ENCODE results near the gene INTS1. TPM values are rescaled to one million over a fixed set of nuclear protein-coding genes. Genes with fewer than 3 reads are reported as not detected.

Gene INTS1
- total and polyA plus RNA-seq, 2 experiments from 2014 or later = 35.1 to 111 TPM

DNA sequence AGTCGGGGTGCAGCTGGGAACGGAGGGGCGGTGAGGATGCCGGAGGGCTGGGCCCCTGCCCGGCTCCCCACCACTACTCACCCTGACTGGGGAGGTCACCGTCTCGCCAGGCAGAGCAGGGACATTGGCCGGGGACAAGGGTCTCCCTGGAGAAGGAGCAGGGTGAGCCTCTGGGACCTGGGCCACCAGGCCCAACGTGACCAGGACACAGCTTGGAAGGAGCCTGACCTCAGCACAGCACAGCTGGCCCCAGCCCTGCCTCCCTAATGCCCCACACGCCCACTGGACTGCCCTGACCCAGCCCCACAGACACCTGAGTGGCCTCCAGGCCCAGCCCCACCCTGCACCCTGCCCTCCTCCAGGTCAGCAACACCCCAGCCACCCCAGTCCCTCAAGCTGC is 66.0 kb downstream of the INTS1 start:
- Histone ChIP-seq H3K9me2 (ENCODE audit: insufficient read depth) (no peaks in the 10 kb centered on the region), H4K20me1 (replicated peaks; ENCODE audit: insufficient read depth) (no peaks in the 10 kb centered on the region), H3K4me2 (no peak overlapping the region), H3K4me1 (ENCODE audit: insufficient read depth) (no peaks in the 10 kb centered on the region), H3K4me3 (no peak overlapping the region), H3K36me3 (ENCODE audit: insufficient read depth) (no peaks in the 10 kb centered on the region), H2AFZ (no peak overlapping the region), H3K27ac (ENCODE audit: low read depth) (no peak overlapping the region), H3F3A (replicated peaks; ENCODE audit: low read depth) (peaks cover 7% of the 10 kb centered on the region; the same call in 1 of the 2 replicates), H3K79me2 (replicated peaks; ENCODE audit: insufficient read depth) (no peaks in the 10 kb centered on the region), H3K27me3 (ENCODE audit: insufficient read depth) (no peaks in the 10 kb centered on the region)
- Mint-ChIP-seq H3K36me3 (ENCODE audit: low read depth) (no peaks in the 10 kb centered on the region), H3K27me3 (ENCODE audit: insufficient read depth, low read depth, poor library complexity) (peaks cover 4% of the 10 kb centered on the region), H3K27ac (no peak overlapping the region), H3K9me3 (no peaks in the 10 kb centered on the region; the same call in 2 of the 3 replicates), H3K4me3 (no peak overlapping the region), H3K4me1 (no peaks in the 10 kb centered on the region)
- DNase-seq (ENCODE audit: low spot score) (no peak), ATAC-seq (no peak)
- TF ChIP-seq EZH2 (IDR thresholded peaks at IDR 0.05; ENCODE audit: low read depth, unreplicated experiment) = no peak

DNA sequence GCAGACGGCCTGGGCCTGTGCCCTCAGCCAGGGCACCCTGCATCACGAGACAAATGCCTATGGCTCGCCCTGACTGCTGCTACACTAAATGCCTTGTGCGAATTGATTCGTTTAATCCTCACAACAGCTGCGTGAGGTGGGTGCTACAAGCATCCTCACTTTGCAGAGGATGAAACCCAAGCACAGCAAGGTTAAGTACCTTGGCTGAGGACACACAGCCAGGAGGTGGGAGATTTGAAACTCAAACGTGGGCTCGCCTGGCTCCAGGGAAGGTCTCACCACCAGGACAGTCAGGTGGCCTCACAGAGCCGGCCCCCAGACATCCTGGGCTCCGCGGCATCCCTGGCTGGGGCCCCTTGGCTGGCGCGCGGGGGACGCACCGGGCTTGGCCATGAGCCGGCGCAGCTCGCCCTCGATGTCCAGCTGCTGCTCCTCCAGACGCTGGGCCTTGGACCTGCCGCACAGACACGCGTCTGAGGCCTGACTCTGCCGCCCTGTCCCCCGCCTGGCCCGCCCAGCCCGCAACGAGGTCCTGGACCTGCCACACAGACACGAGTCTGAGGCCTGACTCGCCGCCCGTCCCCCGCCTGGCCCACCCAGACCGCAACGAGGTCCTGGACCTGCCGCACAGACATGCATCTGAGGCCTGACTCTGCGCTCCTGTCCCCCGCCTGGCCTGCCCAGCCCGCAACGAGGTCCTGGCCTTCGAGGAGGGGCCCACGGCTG is 66.9 kb downstream of the INTS1 start:
- no peaks in the 10 kb centered on the region for H3K27me3 ChIP-seq (ENCODE audit: insufficient read depth)
- no peak overlapping the region for H3K4me3 ChIP-seq
- no peaks in the 10 kb centered on the region; the same call in 2 of the 3 replicates for H3K9me3 Mint-ChIP-seq
- no peak overlapping the region for H3K4me3 Mint-ChIP-seq
- peaks cover 1% of the 10 kb centered on the region; the same call in 2 of the 3 replicates for H3K4me1 Mint-ChIP-seq
- no peaks in the 10 kb centered on the region for H3K79me2 ChIP-seq (replicated peaks; ENCODE audit: insufficient read depth)
- no peaks in the 10 kb centered on the region for H3K36me3 ChIP-seq (ENCODE audit: insufficient read depth)
- H3K27me3 Mint-ChIP-seq (ENCODE audit: insufficient read depth, low read depth, poor library complexity) = peaks cover 8% of the 10 kb centered on the region
- no peak overlapping the region for H3K4me2 ChIP-seq
- H3K36me3 Mint-ChIP-seq (ENCODE audit: low read depth) = no peaks in the 10 kb centered on the region
- no peak for TF ChIP-seq ZNF114 (CRISPR knock-in tag; IDR thresholded peaks at IDR 0.05)
- TF ChIP-seq, protein P1, sequence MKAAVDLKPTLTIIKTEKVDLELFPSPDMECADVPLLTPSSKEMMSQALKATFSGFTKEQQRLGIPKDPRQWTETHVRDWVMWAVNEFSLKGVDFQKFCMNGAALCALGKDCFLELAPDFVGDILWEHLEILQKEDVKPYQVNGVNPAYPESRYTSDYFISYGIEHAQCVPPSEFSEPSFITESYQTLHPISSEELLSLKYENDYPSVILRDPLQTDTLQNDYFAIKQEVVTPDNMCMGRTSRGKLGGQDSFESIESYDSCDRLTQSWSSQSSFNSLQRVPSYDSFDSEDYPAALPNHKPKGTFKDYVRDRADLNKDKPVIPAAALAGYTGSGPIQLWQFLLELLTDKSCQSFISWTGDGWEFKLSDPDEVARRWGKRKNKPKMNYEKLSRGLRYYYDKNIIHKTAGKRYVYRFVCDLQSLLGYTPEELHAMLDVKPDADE (IDR thresholded peaks at IDR 0.05) = no peak
- TF ChIP-seq ZNF331 (CRISPR knock-in tag; IDR thresholded peaks at IDR 0.05; ENCODE audit: low read depth) = no peak
- no peak overlapping the region for H3K27ac Mint-ChIP-seq
- H4K20me1 ChIP-seq (replicated peaks; ENCODE audit: insufficient read depth) = no peaks in the 10 kb centered on the region
- H3K27ac ChIP-seq (ENCODE audit: low read depth) = no peak overlapping the region
- H3K4me1 ChIP-seq (ENCODE audit: insufficient read depth) = no peaks in the 10 kb centered on the region
- H3F3A ChIP-seq (replicated peaks; ENCODE audit: low read depth) = peaks cover 7% of the 10 kb centered on the region; the same call in 1 of the 2 replicates
- no peak overlapping the region for H2AFZ ChIP-seq
- DNase-seq (ENCODE audit: low spot score) = no peak
- ATAC-seq = no peak
- no peaks in the 10 kb centered on the region for H3K9me2 ChIP-seq (ENCODE audit: insufficient read depth)

DNA sequence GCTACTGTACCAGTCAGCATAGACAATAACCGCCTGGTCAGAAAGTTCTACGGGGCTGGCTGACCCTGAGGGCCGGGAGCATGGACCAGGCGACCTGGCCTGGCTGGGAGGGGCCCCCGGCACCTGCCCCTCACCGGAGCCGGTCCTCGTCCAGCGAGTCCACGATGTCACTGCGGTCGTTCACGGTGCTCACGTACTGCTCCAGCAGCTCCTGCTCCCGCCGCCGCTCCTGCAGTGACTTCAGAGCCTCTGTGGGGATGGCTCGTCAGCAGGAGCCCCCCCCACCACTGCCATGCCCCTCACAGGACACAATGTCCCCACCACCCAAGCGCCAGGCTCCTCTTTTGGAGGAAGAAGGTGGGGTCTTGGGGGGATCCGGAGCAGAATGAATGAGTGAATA is 67.6 kb downstream of the INTS1 start:
- H3K4me3 Mint-ChIP-seq = no peak overlapping the region
- TF ChIP-seq EZH2 (IDR thresholded peaks at IDR 0.05; ENCODE audit: low read depth, unreplicated experiment) = no peak
- H3K27me3 ChIP-seq (ENCODE audit: insufficient read depth) = no peaks in the 10 kb centered on the region
- no peaks in the 10 kb centered on the region for H3K36me3 ChIP-seq (ENCODE audit: insufficient read depth)
- peaks cover 7% of the 10 kb centered on the region; the same call in 1 of the 2 replicates for H3F3A ChIP-seq (replicated peaks; ENCODE audit: low read depth)
- no peaks in the 10 kb centered on the region for H3K79me2 ChIP-seq (replicated peaks; ENCODE audit: insufficient read depth)
- ATAC-seq (no peak), DNase-seq (ENCODE audit: low spot score) (no peak)
- H3K4me2 ChIP-seq = no peak overlapping the region
- H3K9me3 Mint-ChIP-seq = no peaks in the 10 kb centered on the region; the same call in 2 of the 3 replicates
- H3K9me2 ChIP-seq (ENCODE audit: insufficient read depth) = no peaks in the 10 kb centered on the region
- no peak overlapping the region for H3K27ac Mint-ChIP-seq
- no peaks in the 10 kb centered on the region for H3K4me1 ChIP-seq (ENCODE audit: insufficient read depth)
- peaks cover 9% of the 10 kb centered on the region for H3K27me3 Mint-ChIP-seq (ENCODE audit: insufficient read depth, low read depth, poor library complexity)
- H4K20me1 ChIP-seq (replicated peaks; ENCODE audit: insufficient read depth) = no peaks in the 10 kb centered on the region
- H2AFZ ChIP-seq = no peak overlapping the region
- no peak overlapping the region for H3K27ac ChIP-seq (ENCODE audit: low read depth)
- peaks cover 2% of the 10 kb centered on the region; the same call in 2 of the 3 replicates for H3K4me1 Mint-ChIP-seq
- H3K4me3 ChIP-seq = no peak overlapping the region
- H3K36me3 Mint-ChIP-seq (ENCODE audit: low read depth) = no peaks in the 10 kb centered on the region

Data from GM23338 (cell line).